Measurements from ENCODE around the gene RIPK1.

DNA sequence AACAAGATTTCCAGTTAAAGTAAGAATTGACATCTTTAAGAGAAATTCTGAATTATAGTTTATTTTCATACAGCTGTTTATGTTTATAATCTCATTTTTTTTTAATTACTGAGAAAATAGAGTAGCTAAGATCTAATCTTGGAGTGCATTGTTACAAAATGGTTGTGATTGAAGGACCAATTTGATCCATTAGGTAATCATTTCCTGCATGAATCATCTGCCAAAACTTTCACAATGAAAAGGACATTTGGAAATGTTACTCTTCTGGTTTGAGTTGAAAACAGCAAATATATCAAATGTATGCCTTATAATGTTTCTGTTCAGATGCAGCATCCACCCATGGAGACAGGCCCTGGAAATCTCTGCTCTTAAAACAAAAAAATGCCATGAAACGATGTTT is 70.0 kb downstream of the RIPK1 start:
- TF ChIP-seq, protein P1, sequence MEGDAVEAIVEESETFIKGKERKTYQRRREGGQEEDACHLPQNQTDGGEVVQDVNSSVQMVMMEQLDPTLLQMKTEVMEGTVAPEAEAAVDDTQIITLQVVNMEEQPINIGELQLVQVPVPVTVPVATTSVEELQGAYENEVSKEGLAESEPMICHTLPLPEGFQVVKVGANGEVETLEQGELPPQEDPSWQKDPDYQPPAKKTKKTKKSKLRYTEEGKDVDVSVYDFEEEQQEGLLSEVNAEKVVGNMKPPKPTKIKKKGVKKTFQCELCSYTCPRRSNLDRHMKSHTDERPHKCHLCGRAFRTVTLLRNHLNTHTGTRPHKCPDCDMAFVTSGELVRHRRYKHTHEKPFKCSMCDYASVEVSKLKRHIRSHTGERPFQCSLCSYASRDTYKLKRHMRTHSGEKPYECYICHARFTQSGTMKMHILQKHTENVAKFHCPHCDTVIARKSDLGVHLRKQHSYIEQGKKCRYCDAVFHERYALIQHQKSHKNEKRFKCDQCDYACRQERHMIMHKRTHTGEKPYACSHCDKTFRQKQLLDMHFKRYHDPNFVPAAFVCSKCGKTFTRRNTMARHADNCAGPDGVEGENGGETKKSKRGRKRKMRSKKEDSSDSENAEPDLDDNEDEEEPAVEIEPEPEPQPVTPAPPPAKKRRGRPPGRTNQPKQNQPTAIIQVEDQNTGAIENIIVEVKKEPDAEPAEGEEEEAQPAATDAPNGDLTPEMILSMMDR (conservative IDR thresholded peaks at IDR 0.05): no peak
- no peak for TF ChIP-seq ZFX (IDR thresholded peaks at IDR 0.05)

All from C4-2B (cell line).